GM18517 (cell line): ENCODE results near the gene ITGB3BP.
"Not testable (repeated sequence)": the region's sequence is repeated elsewhere in the genome, so short reads cannot be mapped to it uniquely, and the experiment has no call there.

Experiments
- ATAC-seq: cut with Tn5 transposase; IDR thresholded peaks from one replicate; pipeline ENCODE4 v1.9.1; 2021; ENCODE audit warnings: mild to moderate bottlenecking, moderate library complexity; ENCODE audit not compliant: unreplicated experiment

Gene ITGB3BP, protein sequence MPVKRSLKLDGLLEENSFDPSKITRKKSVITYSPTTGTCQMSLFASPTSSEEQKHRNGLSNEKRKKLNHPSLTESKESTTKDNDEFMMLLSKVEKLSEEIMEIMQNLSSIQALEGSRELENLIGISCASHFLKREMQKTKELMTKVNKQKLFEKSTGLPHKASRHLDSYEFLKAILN

DNA sequence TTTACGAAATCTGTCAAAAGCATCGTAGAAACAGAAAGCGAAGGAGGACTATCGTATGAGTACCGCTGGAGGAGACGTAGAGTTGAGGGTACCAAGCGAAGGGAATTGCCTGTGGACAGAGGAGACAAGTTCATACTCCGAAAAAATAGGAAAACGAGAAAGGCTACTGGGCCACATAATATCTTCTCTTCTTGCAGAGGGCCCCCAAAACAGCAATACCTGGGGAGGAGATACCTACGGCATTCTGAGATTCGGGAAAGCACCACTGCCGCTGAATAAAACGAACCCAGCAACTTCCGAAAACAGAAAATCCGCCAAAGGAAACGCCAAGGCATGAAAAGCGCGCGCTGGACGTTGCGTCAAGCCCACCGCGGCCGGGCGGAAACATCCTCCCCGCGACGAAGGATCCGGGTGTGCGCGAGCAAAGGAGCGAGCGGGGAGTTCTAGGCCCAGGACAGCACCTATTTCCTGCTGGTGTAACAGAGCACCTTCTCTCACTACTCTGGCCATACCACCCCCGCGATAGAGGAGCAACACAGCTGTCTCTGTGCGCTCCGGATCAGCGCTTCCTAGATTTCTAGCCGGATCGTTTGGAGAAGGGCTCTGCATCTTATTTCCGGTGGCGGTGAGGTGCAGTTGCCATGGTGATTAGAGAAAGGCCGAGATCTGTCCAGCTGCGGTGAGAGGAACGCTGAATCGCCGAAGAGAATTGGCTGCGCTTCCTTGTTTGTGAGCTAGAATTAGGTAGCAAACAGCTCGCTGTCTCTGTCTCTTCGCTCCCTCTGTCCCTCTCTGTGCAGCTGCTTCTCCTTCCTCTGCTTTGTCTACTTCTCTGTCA, at the start of gene ITGB3BP, which contains the start of gene EFCAB7:
Gene ITGB3BP, minus strand, starts transcription at position 335 of the 838 bp plus-strand sequence. Its CDS starts 92 bp downstream, at position 243.
Gene EFCAB7, plus strand, starts transcription at position 635 of the 838 bp plus-strand sequence. CDS start 2,048 bp downstream, outside the sequence.
- ATAC-seq = peak; percentile 93

DNA sequence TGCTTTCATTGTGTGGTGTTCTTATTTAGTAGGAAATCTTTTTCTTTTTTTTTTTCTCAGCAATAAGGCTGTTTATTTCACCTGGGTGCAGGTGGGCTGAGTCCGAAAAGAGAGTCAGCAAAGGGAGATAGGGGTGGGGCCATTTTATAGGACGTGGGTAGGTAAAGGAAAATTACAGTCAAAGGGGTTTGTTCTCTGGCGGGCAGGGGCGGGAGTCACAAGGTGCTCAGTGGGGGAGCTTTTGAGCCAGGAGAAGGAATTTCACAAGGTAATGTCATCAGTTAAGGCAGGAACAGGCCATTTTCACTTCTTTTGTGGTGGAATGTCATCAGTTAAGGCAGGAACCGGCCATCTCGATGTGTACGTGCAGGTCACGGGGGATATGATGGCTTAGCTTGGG, 49.7 kb upstream of the ITGB3BP start:
- ATAC-seq = not testable (repeated sequence)

DNA sequence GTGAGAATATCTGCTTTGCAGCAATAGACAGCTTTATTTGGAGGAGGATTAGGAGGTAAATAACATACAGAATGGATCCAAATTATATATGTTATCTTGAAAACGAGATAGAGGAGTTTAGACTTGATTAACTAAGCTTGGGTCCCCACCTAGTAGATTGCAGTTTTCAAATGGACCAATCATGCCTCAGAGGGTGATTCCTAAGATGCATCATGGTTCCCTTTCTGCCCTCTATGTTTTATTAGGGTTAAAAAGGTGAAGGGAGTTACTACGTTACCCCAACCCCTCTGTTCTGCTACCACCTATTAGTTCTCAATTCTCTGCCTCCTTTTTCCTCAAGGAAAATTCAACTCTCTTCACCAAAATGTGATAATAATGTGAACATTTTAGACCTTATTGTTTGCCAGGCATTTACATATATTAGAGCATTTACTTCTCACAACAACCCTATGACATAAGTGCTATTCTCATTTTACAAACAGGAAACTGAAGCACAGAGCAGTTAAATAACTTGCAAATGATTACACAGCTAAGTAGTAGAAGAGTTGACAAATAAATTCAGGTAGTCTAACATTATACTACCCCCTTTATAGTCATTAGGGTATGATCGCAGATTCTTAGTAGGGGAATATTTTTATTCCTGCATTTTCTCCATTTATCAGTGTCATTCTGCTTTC, 46.8 kb upstream of the ITGB3BP start:
- no peak for ATAC-seq

DNA sequence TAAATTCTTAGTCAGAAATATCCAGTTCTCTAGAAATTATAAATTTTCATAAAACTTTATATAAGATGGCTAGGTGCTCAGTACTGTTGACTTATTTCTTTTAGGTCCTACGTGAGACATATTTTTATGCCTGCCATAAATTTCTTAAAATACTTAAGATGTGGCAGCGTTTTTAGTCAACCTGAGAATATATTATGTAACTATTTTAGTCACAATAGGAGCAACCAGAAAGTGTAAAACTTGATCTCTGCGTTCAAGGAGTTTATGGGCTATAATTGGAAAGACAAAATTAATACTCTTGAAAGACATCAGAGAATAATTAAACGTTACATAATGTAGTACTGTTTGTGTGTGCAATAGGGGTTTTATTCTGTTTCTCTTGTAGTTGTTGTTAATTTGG, 46.0 kb upstream of the ITGB3BP start:
- no peak for ATAC-seq

DNA sequence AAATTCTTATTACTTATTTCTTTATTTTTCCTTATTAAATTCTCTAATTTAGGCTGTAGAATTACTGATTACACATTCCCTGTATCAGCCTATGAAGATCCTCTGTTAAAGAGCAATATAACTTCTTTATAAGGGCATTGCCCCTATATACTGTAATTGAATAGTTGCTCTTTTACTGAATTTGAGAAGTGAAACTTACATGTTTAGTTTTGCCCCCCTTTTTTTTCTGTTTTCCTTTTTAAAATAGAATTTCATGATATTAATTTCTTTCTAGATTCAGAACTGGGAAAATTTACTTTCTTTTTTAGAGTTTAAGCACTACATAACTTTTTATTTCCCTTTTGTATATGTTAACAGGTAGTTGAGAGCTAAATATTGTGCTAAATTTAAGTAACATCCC, 40.7 kb upstream of the ITGB3BP start:
- no peak for ATAC-seq

DNA sequence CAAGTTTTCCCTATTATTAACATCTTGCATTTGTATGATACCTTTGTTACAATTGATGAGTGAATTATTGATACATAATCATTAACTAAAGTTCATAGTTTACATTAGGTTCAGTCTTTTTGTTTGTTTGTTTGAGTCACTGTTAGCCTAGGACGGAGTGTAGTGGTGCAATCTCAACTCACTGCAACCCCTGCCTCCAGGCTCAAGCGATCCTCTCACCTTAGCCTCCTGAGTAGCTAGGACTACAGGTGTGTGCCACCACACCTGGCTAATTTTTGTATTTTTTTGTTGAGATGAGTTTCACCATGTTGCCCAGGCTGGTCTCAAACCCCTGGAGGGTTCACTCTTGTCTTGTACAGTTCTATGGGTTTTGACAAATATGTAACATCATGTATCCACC, 36.3 kb upstream of the ITGB3BP start:
- no peak for ATAC-seq

DNA sequence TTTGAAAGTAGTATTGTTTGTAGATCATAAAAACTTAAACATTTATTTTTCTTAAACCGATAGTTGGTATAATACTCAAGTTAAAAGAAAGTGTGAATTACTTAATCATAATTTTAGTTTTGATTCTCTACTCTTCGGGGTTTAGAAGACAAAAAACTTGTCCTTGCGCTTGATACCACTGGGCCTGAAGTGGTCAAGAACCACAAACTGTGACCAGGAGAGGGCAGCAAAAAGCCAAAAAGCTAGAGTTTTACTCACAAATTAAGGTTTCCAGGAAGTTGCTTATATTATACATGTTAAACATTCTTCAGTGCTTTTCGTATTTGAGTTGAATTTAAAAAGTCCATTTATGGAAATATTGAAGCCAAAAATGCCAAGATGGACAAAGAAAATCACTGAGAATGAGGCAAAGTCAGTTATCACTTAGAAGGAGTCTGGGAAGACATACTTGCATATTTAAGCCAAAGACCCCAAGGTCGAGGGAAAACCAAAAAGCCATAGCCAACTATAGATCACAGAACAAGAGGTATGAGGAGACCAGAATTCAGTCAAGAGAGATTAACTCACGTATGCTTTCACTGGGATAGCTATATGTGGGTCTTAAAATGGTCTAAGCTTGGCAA, 34.5 kb upstream of the ITGB3BP start:
- ATAC-seq = no peak

DNA sequence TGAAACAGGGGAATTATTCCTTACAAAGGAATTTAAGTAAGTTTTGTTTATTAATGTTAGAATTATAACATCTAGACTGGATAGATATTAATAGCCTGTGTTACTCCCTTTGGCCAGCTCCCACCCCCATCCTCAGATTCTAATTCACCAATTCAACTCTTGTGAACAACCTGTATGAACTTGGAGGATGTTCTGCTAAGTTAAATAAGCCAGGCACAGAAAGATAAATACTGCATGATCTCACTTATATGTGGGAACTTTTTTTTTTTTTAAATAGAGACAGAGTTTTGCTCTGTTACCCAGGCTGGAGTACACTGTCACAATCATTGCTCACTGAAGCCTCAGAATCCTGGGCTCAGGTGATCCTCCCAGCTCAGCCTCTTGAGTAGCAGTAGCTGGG, 32.5 kb upstream of the ITGB3BP start:
- no peak for ATAC-seq

DNA sequence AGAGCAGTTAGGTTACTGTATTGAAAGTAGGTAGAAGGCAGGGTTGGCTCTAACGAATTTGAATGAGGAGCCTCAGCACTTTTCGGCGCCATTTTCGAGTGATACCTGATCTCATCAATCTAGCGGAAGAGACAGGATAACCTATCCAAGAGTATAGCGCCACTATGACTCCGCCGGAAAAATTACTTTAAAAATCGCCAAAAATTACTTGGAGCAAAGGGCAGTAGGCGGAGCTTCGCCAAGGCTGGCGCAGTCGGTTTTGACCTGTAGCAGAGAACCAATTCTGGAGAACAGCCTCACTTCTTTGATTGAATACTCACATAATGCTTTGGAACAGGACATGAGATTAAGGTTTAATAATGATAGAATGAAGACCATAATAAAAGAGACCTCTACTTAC, 25.9 kb upstream of the ITGB3BP start:
- no peak for ATAC-seq

DNA sequence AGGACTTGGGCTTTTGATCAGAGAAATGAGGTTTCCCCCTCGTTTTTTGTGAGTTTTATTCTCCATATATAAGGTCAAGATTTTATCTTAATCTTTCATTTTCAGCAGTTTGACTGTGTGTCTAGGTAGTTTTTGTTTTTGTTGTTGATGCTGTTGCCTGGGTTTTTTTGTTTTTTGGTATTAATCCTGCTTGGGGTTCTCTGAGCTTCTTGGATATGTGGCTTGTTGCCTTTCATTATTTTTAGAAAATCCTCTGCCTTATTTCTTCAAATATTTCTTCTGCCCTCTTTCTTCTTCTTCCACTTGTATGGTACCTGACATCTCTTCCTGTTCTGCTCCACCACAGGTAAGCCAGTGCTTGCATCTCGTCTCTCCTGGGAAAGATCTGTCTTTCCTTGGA, 25.3 kb upstream of the ITGB3BP start:
- no peak for ATAC-seq

DNA sequence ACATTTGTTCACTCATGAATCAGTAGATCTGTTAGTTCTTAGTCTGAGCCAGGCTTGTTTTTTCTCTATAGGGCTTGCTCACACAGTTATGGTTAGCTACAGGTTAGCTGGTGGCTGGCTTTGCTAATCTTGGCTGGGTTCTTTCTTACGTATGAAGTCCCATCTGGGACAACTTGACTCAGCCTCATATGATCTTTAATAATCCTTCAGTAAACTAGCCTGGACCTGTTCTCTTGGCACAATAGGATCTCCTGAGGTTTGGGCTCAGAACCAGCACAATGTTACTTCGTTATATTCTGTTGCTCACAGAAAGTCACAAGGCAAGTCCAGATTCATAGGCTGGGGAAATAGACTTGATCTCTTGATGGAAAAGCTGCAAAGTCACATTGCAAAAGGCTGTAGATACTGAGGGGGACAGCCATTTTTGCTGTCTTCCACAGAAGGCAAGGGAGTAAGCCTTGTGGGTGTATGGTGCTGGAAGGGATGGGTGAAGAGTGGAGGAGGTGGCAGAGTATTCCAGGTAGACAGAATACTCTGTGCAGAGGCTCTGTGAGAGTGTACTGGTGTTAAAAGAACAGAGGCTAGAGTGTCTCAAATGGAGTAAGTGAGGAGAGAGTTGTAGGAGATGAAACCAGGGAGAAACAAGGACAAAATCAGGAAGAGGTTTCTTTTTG, 24.7 kb upstream of the ITGB3BP start:
- no peak for ATAC-seq

DNA sequence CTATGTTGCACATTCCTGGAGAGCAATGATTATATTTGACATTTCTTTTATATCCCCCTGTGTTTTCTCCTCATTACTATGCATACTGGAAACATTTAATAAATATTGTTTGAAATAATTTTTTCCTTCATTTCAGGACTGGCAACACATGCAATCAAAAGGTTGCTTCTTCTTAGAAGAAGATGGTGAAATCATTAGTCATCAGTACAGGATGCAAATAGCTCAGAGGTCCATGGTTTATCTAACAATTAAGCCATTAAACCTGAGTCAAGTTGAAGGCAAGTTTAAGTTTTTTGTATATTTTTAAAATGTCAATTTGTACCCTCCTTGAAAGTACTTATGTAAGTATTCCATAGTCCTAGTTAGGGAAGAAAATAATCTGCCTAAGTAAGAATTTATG, 22.8 kb upstream of the ITGB3BP start:
- ATAC-seq = no peak

DNA sequence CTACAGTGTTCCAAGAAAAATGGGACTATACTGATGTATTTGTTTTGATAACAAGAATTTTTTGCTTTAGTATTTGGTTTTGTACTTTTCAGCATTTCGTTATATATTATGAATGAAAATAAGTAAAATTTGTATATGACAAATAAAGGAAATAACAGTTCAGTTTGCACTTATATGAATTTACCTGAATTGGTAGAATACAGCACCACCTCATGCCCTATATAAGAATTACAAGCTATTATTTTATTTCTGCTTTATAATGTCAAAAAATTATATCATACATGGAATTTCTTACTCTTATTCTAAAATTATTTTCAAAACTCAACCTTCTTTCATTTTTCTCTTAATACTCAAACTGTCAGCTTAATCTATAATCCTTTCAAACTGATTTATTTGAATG, 14.9 kb upstream of the ITGB3BP start:
- no peak for ATAC-seq

DNA sequence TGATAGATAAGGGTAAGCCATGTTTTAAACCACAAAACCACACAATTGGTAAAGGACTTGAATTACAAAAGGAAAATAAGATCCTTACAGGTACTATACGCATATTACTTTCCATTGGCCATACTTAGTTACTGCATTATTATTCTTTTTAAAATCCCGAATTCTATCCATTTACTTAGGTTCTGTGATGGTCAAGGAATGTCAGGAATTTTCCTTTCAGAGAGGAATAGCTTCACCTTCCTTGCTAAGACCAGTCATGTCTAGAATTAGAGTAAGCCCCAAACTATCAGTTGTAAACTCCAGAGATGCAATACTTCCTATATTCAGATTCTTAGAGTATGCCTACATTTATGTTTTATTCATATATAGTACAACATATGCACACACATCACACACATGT, 14.0 kb upstream of the ITGB3BP start:
- ATAC-seq = no peak

DNA sequence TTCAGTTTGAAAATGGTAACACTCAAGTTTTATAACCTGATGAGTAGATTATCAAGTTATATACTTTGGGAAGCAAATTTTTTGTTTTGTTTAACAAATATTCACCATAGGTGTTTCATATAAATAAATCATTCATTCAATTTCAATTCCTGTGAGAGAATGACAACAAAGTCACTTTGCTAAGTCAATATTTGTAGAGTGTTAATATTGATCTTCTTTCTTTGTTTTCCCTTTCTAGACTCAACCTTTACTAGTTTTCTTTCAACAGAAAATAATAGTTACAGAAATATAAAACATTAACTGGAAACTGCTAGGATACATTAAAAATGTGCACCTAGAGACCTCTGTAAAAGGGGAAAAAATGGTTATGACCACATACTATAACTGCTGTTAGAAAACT, 11.4 kb upstream of the ITGB3BP start:
- no peak for ATAC-seq

DNA sequence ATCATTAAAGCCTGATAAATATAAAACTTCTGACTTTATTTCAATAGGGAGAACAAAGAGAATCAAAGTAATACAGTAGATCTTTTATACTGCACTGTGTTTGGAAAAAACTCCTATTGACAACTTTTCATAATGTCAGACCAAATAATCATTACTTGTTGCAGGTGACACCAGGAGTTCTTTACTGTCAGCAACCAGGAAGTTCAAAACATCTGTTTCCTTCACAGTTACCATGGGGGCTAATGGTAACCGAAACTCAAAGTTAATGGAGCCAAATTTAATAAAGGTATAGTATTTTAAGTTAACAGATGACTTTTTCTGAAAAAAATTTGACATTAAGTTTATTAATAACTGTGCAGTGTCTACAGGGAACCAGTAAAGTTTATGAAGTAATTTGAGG, 10.9 kb upstream of the ITGB3BP start:
- no peak for ATAC-seq

DNA sequence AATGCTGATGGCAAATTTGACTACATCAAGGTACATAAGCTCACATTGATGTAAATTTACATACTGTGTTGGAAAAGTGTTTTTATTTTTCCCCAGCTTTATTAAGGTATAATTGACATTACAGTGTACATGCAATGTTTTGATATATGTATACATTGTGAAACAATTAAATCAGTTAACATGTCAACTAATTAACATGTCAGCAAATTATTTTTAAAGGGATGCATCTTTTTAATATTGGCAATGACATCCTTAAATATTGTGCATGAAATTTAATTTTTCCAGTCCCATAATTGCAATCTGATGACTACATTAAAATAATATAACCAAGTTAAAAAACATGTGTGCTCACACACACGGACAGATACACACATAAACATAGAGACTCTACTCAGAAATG, 9.7 kb upstream of the ITGB3BP start:
- no peak for ATAC-seq

DNA sequence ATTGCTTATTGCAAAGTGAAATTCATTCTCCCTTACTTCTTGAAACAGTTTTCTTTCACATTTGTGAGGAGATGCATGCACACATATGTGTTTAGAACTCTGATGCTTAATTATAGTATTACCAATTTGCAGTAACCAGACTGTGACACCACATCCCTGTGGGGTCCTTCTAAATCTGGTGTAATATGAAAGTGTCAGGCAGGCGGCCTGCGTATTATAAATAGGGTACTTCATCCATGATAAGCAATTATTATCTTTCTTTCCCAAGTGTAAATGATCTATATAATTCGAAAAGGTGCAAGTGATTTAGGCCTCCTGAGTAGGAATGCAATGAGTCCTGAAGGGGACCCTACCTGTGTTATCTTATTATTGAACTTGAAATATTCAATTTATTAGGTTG, 1.2 kb upstream of the ITGB3BP start:
- no peak for ATAC-seq

DNA sequence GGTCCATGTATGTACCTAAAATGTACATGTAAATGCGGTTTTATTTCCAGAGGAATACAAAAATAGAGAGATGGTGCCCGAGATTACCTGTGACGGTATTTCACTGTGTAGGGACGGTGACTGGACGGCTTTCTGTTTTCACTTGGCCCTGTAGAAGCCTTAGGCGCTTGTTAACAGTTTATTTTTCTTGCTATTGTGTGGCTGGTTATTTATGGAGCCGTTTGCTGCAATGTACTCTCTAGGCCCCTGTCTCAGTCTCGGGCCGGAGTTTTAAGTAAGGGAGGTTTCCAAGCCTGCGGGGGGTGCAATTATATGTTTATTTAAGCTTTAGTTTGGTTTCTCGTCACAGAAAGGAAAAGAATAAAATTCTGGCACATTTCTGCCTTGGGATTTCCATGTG, 713 bp upstream of the ITGB3BP start:
- ATAC-seq = peak; percentile 13

DNA sequence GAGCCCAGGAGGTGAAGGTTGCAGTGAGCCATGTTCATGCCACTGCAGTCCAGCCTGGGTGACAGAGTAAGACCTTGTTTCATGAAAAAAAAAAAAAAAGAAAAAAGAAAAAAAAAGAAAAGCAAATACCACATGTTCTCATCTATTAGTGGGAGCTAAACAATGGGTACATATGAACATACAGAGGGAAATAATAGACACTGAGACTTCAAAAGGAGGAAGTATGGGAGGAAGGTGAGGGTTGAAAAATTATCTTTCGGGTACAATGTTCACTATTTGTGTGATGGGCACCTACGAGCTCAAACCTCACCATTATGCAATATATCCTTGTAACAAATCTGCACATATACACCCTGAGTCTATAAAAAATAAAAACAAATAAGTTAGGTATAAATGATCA, 6.4 kb downstream of the ITGB3BP start:
- no peak for ATAC-seq

DNA sequence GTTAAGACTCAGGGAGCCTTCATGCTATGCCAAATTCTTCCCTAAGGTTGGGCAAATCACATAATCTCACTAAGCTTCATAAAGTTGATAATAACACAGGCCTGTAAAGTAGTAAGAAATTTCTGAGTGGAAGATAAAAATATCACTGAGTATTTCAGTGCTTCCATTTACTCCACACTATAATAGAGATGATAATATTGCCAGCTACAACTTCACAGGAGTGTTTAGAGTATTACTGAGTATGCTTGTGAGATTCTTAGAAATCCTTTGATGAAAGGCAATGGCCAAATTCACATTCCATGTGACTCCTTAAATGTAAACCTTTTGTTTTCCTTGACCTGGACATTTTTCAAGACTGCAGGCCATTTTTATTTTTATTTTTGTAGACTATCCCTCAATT, 10.4 kb downstream of the ITGB3BP start:
- no peak for ATAC-seq
